Right atrium auricular region (tissue), 2 donors: ENCODE measurements around the gene SCN4A. TPM values are rescaled to one million over a fixed set of nuclear protein-coding genes. Genes with fewer than 3 reads are reported as not detected.
A peak's percentile ranks its signal among the peaks of the same experiment; 100 is the strongest.

ENCODE experiments used
- DNase-seq: peaks from one replicate; pipeline ENCODE4 v3.0.0-alpha.2; 2019; ENCODE audit warnings: low spot score
- H3K27ac ChIP-seq, 2 donors: fragments of 200-600 bp; sonication (generic); 1 replicate in 1 of 2; 2 replicates in 1 of 2; pipeline ENCODE4 v1.5.1; 2016 to 2019
- H3K27me3 ChIP-seq, 2 donors: fragments of 200-600 bp; sonication (generic); one replicate each; pipeline versions ENCODE4 v1.5.1 to v1.6.0; 2017 to 2019
- H3K36me3 ChIP-seq: fragments of 200-600 bp; sonication (generic); one replicate; pipeline ENCODE4 v1.5.1; 2016
- H3K4me1 ChIP-seq, 2 donors: fragments of 200-600 bp; sonication (generic); one replicate each; pipeline versions ENCODE4 v1.5.1 to v1.6.0; 2017 to 2019
- H3K4me3 ChIP-seq, 2 donors: fragments of 200-600 bp; sonication (generic); 1 replicate in 1 of 2; 2 replicates in 1 of 2; pipeline ENCODE4 v1.5.1; 2017 to 2019; ENCODE audit warnings: mild to moderate bottlenecking in 1 of 2, moderate library complexity in 1 of 2
- H3K9me3 ChIP-seq, 2 donors: fragments of 200-600 bp; sonication (generic); one replicate each; pipeline ENCODE4 v1.5.1; 2019
- total RNA-seq, 2 donors: library from RNA; depleted of rRNA; stranded (reverse); fragments of >200 nt; gene quantifications; one replicate each; pipeline ENCODE4 v1.1.0, GENCODE V29; 2016
- TF ChIP-seq, protein P1 (sequence below), 2 donors: fragments of 200-600 bp; sonication (generic); IDR thresholded peaks; one replicate each; pipeline ENCODE4 v1.5.1; 2019; ENCODE audit warnings: antibody characterized with exemption in 2 of 2

The SCN4A gene
- total RNA-seq, 2 donors from 2014 or later: 0.74 to 2.5 TPM

- H3K4me1 ChIP-seq: peaks cover 0 to 24% of the 10 kb centered on the region in 2 donors
- H3K27me3 ChIP-seq: no peaks in the 10 kb centered on the region
- H3K9me3 ChIP-seq: no peaks in the 10 kb centered on the region
- no peak overlapping the region for H3K27ac ChIP-seq
- no peak overlapping the region for H3K4me3 ChIP-seq
- DNase-seq: no peak
- TF ChIP-seq, protein P1, sequence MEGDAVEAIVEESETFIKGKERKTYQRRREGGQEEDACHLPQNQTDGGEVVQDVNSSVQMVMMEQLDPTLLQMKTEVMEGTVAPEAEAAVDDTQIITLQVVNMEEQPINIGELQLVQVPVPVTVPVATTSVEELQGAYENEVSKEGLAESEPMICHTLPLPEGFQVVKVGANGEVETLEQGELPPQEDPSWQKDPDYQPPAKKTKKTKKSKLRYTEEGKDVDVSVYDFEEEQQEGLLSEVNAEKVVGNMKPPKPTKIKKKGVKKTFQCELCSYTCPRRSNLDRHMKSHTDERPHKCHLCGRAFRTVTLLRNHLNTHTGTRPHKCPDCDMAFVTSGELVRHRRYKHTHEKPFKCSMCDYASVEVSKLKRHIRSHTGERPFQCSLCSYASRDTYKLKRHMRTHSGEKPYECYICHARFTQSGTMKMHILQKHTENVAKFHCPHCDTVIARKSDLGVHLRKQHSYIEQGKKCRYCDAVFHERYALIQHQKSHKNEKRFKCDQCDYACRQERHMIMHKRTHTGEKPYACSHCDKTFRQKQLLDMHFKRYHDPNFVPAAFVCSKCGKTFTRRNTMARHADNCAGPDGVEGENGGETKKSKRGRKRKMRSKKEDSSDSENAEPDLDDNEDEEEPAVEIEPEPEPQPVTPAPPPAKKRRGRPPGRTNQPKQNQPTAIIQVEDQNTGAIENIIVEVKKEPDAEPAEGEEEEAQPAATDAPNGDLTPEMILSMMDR (IDR thresholded peaks at IDR 0.05): no peak
- H3K36me3 ChIP-seq: no peaks in the 10 kb centered on the region
These were observed 16.3 kb downstream of the SCN4A start for GRCh38 chr17:63956296-63956920.

- H3K27me3 ChIP-seq: no peaks in the 10 kb centered on the region
- TF ChIP-seq, protein P1 (IDR thresholded peaks at IDR 0.05): no peak
- H3K9me3 ChIP-seq: no peaks in the 10 kb centered on the region
- DNase-seq: no peak
- no peaks in the 10 kb centered on the region for H3K36me3 ChIP-seq
- H3K4me1 ChIP-seq: peaks cover 0 to 18% of the 10 kb centered on the region in 2 donors
- H3K4me3 ChIP-seq: no peak overlapping the region
- no peak overlapping the region for H3K27ac ChIP-seq
These were observed 16.9 kb downstream of the SCN4A start for GRCh38 chr17:63955791-63956190.

DNA sequence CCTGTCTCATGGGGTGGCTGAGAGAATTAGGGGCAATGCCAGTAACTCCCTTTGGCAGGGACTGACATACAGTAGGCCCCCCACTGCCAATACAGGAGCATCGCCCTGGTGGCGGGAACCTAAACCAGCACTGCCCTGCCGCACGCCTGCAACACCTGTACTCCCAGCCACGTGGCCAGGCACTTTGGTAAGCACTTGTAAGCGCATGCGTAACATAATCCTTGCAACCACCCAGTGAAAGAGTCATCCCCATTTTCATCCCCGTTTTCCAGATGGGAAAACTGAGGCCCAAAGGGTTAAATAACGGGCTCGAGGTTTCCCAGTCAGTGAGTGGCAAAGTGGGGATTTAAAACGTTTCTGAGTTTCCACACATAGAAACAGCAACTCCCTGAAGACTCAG is 17.5 kb downstream of the SCN4A start:
- Histone ChIP-seq H3K4me1 (peaks cover 0 to 13% of the 10 kb centered on the region in 2 donors), H3K27ac (no peak overlapping the region)

GRCh38 chr17:63954402-63955063 is 18.2 kb downstream of the SCN4A start:
- Histone ChIP-seq H3K4me1 (peaks cover 0 to 13% of the 10 kb centered on the region in 2 donors), H3K9me3 (no peaks in the 10 kb centered on the region), H3K27ac (no peak overlapping the region), H3K4me3 (no peak overlapping the region), H3K36me3 (no peaks in the 10 kb centered on the region), H3K27me3 (no peaks in the 10 kb centered on the region)
- no peak for DNase-seq
- TF ChIP-seq, protein P1 (IDR thresholded peaks at IDR 0.05): no peak

More for the DNA sequence above, 17.5 kb downstream of the SCN4A start:
- Histone ChIP-seq H3K36me3 (no peaks in the 10 kb centered on the region), H3K9me3 (no peaks in the 10 kb centered on the region), H3K27me3 (no peaks in the 10 kb centered on the region), H3K4me3 (no peak overlapping the region)
- TF ChIP-seq, protein P1 (IDR thresholded peaks at IDR 0.05): no peak
- DNase-seq: no peak

- Histone ChIP-seq H3K4me3 (no peak overlapping the region), H3K4me1 (peaks cover 0 to 24% of the 10 kb centered on the region in 2 donors), H3K9me3 (no peaks in the 10 kb centered on the region), H3K36me3 (no peaks in the 10 kb centered on the region), H3K27ac (no peak overlapping the region), H3K27me3 (no peaks in the 10 kb centered on the region)
- TF ChIP-seq, protein P1 (IDR thresholded peaks at IDR 0.05): peak in 1 of 2 donors; percentile 20
- DNase-seq: no peak
These were observed 21.5 kb downstream of the SCN4A start for GRCh38 chr17:63950940-63951907.
